ENCODE measurements around the gene ZFP1.
A peak's percentile ranks its signal among the peaks of the same experiment; 100 is the strongest.
"Not testable (repeated sequence)": the region's sequence is repeated elsewhere in the genome, so short reads cannot be mapped to it uniquely, and the experiment has no call there.

The ZFP1 gene

GRCh38 chr16:75205438-75205837 lies 57.1 kb downstream of the ZFP1 start:
- not testable (repeated sequence) for DNase-seq

- not testable (repeated sequence) for DNase-seq
Measured at GRCh38 chr16:75205961-75206748, 57.8 kb downstream of the ZFP1 start.

- DNase-seq = no peak
Measured at GRCh38 chr16:75206749-75207451, 58.6 kb downstream of the ZFP1 start, which contains the start of gene CTRB2. TSS of gene CTRB2 (minus strand) at chr16:75207161. CDS start at chr16:75207141, 20 bp downstream.

GRCh38 chr16:75207831-75208230 lies 59.5 kb downstream of the ZFP1 start:
- no peak for DNase-seq

- no peak for DNase-seq
Measured at GRCh38 chr16:75208242-75208825, 60.0 kb downstream of the ZFP1 start.

- no peak for DNase-seq
Measured at GRCh38 chr16:75208861-75209505, 60.7 kb downstream of the ZFP1 start.

- not testable (repeated sequence) for DNase-seq
Measured at GRCh38 chr16:75209514-75209913, 61.2 kb downstream of the ZFP1 start.

- no peak for DNase-seq
Measured at GRCh38 chr16:75209944-75210343, 61.6 kb downstream of the ZFP1 start.

GRCh38 chr16:75211286-75211685 lies 63.0 kb downstream of the ZFP1 start:
- DNase-seq = not testable (repeated sequence)

- no peak for DNase-seq
Measured at GRCh38 chr16:75216127-75216526, 67.8 kb downstream of the ZFP1 start.

GRCh38 chr16:75216576-75216975 lies 68.3 kb downstream of the ZFP1 start:
- DNase-seq = no peak

- no peak for DNase-seq
Measured at GRCh38 chr16:75217389-75217851, 69.1 kb downstream of the ZFP1 start.

- peak; percentile 34 for DNase-seq
Measured at GRCh38 chr16:75218256-75219076, 70.1 kb downstream of the ZFP1 start, which contains the start of gene CTRB1. TSS of gene CTRB1 (plus strand) at chr16:75218988. CDS start at chr16:75219008, 20 bp downstream.

GRCh38 chr16:75219088-75219487 lies 70.8 kb downstream of the ZFP1 start:
- no peak for DNase-seq

- DNase-seq = peak; percentile 40
Measured at GRCh38 chr16:75219838-75220237, 71.5 kb downstream of the ZFP1 start.

Data from stimulated activated CD8-positive, alpha-beta memory T cell treated with anti-CD3 and anti-CD28 coated beads, Interleukin-4, amount 100 ng/mL, for 48 hours (primary cell).